ENCODE measurements around the gene SPINK5.

DNA sequence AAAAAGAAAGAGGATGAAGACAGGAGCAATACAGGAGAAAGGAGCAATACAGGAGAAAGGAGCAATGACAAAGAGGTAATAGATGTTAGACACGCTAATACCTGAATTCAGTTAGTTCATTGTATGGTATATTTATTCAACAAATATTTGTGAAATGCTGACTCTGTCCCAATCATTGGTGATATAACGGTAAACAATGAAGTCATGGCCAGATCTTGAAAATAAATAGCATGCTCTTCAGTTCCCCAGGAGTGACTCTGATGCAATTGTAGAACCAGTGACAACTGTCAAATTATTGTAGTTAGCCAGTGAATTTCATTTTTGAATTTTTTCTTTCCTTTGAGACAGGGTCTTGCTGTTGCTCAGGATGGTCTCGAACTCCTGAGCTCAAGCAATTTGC is 56.5 kb downstream of the SPINK5 start:
- TF ChIP-seq EZH2phosphoT487 (IDR thresholded peaks at IDR 0.05; ENCODE audit: borderline replicate concordance, low read length), result no peak
- TF ChIP-seq, protein P1, sequence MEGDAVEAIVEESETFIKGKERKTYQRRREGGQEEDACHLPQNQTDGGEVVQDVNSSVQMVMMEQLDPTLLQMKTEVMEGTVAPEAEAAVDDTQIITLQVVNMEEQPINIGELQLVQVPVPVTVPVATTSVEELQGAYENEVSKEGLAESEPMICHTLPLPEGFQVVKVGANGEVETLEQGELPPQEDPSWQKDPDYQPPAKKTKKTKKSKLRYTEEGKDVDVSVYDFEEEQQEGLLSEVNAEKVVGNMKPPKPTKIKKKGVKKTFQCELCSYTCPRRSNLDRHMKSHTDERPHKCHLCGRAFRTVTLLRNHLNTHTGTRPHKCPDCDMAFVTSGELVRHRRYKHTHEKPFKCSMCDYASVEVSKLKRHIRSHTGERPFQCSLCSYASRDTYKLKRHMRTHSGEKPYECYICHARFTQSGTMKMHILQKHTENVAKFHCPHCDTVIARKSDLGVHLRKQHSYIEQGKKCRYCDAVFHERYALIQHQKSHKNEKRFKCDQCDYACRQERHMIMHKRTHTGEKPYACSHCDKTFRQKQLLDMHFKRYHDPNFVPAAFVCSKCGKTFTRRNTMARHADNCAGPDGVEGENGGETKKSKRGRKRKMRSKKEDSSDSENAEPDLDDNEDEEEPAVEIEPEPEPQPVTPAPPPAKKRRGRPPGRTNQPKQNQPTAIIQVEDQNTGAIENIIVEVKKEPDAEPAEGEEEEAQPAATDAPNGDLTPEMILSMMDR (IDR thresholded peaks at IDR 0.05; ENCODE audit: low read depth, low read length, poor library complexity, severe bottlenecking), result no peak
